Activated CD8-positive, alpha-beta memory T cell treated with anti-CD3 and anti-CD28 coated beads for 36 hours (primary cell): ENCODE results near the gene FBXL13. TPM values are rescaled to one million over a fixed set of nuclear protein-coding genes. Genes with fewer than 3 reads are reported as not detected.
"Not testable (repeated sequence)": the region's sequence is repeated elsewhere in the genome, so short reads cannot be mapped to it uniquely, and the experiment has no call there.

Source experiments
- CTCF ChIA-PET: fragments of 350-600 bp; sonication (Branson Sonifier 250); formaldehyde crosslinking; loops from one replicate; lab custom pipeline; 2021; ENCODE audit warnings: antibody characterized with exemption; lab: Charles Lee
- POLR2A ChIA-PET: fragments of 350-600 bp; sonication (Branson Sonifier 250); formaldehyde crosslinking; loops from one replicate; lab custom pipeline; 2021; ENCODE audit warnings: antibody characterized with exemption; lab: Charles Lee
- total RNA-seq, 2 experiments: library from RNA; stranded (reverse); gene quantifications; one replicate each; pipeline ENCODE4 v1.2.3, GENCODE V29; 2021

FBXL13 gene
- total RNA-seq, 2 experiments from 2014 or later, result 0.78 to 0.86 TPM

DNA sequence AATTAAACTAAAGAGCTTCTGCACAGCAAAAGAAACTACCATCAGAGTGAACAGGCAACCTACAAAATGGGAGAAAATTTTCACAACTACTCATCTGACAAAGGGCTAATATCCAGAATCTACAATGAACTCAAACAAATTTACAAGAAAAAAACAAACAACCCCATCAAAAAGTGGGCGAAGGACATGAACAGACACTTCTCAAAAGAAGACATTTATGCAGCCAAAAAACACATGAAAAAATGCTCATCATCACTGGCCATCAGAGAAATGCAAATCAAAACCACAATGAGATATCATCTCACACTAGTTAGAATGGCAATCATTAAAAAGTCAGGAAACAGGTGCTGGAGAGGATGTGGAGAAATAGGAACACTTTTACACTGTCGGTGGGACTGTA, 112.6 kb downstream of the FBXL13 start:
- POLR2A ChIA-PET, CTCF ChIA-PET: not testable (repeated sequence)

DNA sequence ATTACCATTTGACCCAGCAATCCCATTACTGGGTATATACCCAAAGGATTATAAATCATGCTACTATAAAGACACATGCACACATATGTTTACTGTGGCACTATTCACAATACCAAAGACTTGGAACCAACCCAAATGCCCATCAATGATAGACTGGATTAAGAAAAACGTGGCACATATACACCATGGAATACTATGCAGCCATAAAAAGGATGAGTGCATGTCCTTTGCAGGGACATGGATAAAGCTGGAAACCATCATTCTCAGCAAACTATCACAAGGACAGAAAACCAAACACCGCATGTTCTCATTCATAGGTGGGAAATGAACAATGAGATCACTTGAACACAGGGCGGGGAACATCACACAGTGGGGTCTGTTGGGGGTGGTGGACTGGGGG, 116.6 kb downstream of the FBXL13 start:
- CTCF ChIA-PET, POLR2A ChIA-PET: not testable (repeated sequence)

DNA sequence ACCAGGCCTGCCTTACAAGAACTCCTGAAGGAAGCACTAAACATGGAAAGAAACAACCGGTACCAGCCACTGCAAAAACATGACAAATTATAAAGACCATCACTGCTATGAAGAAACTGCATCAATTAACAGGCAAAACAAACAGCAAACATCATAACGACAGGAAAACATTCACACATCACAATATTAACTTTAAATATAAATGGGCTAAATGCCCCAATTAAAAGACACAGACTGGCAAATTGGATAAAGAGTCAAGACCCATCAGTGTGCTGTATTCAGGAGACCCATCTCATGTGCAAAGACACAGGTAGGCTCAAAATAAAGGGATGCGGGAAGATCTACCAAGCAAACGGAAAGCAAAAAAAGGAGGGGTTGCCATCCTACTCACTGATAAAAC, 120.2 kb downstream of the FBXL13 start:
- CTCF ChIA-PET, POLR2A ChIA-PET: not testable (repeated sequence)

DNA sequence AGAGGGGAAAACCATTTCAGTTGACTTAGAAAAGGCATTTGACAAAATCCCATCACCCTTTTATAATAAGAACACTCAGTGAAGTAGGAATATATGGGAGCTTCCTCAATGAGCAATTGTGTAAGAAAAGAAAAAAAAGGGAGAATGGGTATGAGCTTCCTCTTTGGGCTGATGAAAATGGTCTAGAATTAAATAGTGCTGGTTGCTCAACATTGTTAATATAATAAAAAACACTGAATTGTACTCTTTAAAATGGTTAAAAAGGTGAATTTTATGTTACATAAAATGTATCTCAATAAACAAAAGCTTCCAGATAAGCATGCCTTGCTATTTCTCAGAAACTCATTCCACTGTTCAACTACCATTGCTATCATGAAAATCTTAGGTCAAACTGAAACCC, 121.2 kb downstream of the FBXL13 start:
- POLR2A ChIA-PET, result no interaction called here

DNA sequence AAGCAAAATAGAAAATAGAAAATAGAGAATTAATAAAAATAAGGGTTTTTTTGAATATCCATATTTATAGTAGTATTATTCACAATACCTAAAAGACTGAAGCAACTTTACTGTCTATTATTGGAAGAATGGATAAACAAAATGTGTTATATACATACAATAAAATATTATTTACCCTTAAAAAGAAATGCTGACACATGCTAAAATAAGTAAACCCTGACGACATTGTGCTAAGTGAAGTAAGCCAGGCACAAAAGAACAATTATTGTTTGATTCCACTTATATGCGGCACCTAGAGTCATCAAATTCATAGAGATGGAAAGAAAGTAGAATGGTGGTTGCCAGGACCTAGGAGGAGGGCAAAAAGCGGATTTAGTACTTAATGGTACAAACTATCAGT, 122.8 kb downstream of the FBXL13 start:
- ChIA-PET POLR2A (no interaction called here), CTCF (no interaction called here)

More for the DNA sequence above, 121.2 kb downstream of the FBXL13 start:
- CTCF ChIA-PET, result no interaction called here

DNA sequence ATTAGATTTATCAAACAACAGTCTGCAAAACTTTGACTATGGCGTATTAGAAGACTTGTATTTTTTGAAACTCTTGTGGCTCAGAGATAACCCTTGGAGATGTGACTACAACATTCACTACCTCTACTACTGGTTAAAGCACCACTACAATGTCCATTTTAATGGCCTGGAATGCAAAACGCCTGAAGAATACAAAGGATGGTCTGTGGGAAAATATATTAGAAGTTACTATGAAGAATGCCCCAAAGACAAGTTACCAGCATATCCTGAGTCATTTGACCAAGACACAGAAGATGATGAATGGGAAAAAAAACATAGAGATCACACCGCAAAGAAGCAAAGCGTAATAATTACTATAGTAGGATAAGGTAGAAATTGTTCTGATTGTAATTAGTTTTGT, 130.4 kb downstream of the FBXL13 start:
- CTCF ChIA-PET, result no interaction called here

DNA sequence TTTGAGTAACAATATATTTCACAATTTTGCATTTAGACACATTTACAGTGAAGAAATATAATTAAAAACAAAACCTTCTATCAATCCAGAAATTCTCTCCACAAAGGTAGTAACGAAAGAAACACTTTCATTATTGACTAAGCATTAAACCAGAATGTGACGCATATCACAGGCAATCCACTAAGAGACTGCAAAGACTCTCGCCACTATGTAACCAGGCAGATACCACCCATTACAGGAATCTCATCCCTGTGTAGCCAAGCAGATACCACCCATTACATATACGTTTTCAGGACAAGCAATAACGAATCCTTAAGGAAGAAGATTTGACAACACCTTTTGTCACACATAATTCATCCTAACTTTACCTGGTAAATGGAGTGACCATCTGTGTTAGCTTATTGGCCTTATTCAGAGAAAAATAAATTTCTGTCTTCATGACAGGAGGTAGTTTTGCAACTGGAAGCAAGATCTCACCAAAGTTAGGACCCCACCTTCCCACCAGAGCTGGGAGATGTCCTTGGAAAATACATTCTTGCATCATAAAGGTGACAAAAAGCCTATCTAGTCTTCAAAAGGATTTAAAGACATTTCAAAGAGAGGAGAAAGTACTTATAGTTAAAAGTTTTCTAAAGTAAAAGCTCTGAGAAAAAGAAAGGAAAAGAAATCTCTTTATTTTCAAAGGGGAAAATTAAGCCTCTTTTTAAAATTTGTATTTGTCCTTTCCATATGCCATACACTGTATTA, 131.0 kb downstream of the FBXL13 start:
- POLR2A ChIA-PET, result no interaction called here
- CTCF ChIA-PET, result no interaction called here

More for the DNA sequence above, 130.4 kb downstream of the FBXL13 start:
- POLR2A ChIA-PET, result no interaction called here

DNA sequence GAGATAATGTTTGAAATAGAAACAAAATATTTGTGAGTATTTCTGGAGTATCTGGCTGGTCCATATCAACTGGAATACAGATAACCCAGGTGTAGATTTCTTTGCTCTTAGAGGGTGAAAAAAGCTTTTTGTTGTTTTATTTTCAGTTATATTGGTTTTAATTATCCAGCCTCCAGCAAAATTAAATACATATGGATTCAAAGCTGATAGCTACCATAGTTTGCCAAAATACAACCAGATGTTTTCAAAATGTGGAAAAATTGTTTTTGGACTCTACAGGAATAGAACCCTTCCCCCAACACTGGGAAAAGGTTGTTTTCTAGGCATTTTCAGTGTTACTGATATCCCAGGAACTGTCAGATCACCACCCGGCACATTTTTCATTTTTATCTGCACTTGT, 131.7 kb downstream of the FBXL13 start:
- CTCF ChIA-PET, result no interaction called here

DNA sequence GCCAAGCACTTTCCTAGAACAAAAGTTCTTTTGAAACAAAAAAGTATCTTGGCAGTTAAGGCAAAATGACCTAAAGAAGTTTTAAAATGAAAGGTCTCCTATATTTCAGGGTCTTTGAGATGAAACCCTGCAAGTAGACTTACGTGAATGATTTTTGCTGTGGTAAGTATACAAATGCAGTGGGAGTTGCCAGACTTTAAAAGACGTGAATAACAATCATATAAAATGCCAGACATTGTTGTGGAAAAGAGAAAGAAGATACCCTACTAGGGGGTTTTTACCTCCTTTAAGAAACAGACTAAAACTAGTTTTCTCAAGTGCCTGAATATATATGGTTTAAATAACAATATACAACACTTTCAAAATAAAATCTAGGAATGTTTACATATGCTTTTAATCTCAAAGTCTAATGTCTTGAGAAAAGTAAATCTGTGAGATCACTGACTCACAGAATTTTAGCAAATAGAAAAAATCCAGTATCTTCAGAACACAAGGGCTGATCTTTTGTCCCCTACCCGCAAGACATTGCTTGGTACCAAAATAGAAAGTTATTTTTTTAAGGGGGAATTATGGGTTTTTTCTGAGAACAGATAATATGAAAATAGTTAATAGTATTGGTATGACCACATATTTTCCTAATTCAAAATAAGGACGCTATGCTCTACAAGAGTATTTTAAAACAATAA, 132.3 kb downstream of the FBXL13 start:
- ChIA-PET CTCF (no interaction called here), POLR2A (no interaction called here)

More for the DNA sequence above, 131.7 kb downstream of the FBXL13 start:
- POLR2A ChIA-PET, result no interaction called here

DNA sequence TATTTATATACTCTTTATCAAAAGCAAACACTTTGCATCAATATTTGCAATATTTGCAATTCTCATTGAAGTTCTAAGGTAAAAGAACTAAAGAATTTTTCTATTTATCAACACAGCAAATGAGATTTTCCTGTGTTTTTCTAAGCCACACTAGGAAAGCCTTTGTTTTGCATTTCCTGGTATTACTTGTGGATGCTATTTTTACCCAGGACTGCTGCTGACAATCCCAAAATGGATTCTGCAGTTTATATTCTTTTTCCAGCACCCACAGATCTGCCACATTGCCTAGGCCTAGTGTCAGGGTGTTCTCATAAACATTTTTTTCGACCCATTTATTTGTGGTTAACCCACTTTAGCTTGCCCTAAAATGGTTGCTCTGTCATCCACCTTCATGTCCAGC, 135.9 kb downstream of the FBXL13 start:
- ChIA-PET CTCF (no interaction called here), POLR2A (no interaction called here)

DNA sequence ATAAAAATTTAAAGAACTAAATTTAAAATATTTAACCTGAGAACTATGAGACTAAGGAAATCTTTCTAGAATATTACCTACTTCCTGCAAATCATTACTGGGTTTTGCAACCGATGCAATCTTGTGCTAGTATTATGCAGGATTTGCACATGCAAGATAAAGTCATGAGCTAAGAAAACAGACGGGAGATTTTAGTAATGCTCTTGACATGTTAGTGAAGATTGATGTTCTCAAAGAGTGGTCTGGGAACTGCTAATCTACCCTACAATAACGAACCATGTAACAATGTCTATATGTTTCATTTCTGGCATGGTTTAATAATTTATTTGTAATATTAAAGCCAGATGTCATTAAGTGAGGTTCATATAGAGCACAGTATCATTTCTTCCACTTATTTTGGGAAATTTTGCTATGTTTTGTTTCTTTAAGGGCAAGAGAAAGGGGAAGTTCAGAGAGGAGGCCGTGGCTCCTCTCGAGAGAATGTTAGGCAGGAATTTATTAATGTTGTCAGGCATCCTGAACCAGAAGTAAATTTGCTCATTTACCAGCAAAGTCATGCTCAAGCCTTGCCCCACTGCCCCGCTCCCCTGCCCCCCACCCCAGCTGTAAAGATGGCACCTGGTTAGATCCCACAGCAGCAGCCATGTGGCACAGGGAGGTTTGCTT, 139.0 kb downstream of the FBXL13 start:
- ChIA-PET POLR2A (no interaction called here), CTCF (no interaction called here)

DNA sequence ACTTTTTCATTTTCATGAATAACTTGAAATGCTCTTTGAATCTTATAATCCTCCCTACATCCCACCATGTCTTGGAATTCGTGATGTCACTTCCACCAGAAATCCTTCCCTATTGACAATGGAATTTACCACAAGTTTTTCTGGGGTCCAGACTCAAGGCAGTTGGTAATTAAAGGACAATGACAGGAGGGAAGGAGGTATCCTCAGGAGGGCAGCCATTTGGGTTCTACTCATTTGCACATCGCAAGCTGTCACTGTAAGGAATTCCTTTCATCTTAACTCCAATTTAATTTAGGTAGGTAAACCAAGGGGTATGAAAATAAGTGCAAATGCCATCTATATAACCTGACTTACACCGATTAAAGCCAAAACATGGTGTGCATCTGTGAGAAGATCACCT, 139.9 kb downstream of the FBXL13 start:
- POLR2A ChIA-PET, result no interaction called here
- CTCF ChIA-PET, result no interaction called here

DNA sequence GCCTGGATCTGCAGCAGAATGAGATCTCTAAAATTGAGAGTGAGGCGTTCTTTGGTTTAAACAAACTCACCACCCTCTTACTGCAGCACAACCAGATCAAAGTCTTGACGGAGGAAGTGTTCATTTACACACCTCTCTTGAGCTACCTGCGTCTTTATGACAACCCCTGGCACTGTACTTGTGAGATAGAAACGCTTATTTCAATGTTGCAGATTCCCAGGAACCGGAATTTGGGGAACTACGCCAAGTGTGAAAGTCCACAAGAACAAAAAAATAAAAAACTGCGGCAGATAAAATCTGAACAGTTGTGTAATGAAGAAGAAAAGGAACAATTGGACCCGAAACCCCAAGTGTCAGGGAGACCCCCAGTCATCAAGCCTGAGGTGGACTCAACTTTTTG, 140.4 kb downstream of the FBXL13 start:
- CTCF ChIA-PET, result no interaction called here
- POLR2A ChIA-PET, result no interaction called here

DNA sequence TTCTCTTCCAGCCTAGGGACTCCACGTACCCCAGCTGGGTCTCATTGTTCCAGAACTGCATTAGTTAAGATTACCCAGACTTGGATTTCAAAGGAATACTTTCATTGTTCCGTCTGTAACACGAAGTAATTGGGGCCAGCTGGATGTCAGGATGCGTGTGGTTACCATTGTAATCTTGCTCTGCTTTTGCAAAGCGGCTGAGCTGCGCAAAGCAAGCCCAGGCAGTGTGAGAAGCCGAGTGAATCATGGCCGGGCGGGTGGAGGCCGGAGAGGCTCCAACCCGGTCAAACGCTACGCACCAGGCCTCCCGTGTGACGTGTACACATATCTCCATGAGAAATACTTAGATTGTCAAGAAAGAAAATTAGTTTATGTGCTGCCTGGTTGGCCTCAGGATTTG, 140.8 kb downstream of the FBXL13 start:
- CTCF ChIA-PET, result interaction anchor here (0.6 kb wide), 1 partner anchor 503 kb away, joined by 3 read pairs; no protein-coding TSS in a partner anchor
- POLR2A ChIA-PET, result no interaction called here

DNA sequence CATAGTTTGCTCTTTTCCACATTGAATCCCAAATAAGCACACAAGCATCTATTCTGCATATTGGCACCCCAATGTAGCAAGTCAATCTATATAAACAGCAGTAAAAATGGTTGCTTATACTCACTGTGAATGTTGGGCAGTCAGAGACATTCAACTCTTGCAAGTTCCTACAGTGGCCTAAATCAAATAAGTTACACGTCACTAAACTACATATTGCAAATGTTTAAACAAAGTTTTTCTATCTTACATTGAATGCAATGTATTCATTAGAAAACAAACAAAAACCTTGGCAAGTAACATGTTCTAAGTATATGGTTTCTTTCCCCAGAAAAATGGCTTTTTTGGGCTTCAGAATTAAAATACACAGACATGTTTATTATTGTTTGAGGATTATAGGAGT, 142.8 kb downstream of the FBXL13 start:
- ChIA-PET POLR2A (no interaction called here), CTCF (no interaction called here)

DNA sequence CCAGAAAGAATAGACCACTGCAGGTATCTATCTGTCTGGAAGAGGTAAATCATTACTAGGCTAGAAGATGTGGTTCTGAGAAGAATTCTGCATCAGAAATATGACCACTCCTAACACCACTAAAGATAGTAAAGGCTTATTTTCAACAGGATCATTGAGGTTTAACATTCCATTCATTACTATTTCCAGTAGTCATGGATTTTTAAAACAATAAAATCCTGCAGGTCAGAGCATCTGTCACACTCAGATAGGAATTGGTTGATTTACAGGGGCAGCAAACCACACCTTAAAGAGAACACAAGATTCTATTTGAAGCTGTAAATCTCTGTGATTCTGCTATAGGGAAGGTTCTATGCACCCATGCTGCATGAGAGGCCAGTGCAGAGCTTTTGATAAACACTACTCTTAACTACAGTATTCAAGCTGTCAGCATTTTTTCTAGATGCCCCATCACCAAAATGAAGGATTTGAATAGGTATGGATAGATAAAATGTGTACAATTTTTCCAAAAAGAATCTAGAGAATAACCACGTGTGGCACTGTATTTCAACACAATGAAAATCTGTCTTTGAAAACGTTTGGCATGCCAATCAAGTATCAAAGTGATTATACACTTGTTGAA, 147.2 kb downstream of the FBXL13 start:
- CTCF ChIA-PET, result no interaction called here
- POLR2A ChIA-PET, result no interaction called here

DNA sequence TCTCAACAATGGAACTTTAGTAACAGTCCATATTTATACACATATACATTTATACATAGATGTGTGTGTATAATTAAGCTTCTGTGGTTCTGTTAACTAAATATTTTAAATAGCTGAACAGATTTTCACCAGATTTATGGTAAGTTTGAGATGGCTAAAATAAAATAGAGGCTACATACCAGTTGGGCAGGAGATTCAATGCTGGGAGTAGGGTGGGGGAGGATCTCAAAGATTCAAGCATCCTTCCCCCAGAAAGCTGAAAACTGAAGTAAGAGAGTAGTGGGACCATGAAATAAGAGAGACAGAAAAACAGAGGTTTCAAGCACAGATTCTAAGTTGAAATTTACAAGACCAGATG, 147.8 kb downstream of the FBXL13 start:
- ChIA-PET POLR2A (no interaction called here), CTCF (no interaction called here)

DNA sequence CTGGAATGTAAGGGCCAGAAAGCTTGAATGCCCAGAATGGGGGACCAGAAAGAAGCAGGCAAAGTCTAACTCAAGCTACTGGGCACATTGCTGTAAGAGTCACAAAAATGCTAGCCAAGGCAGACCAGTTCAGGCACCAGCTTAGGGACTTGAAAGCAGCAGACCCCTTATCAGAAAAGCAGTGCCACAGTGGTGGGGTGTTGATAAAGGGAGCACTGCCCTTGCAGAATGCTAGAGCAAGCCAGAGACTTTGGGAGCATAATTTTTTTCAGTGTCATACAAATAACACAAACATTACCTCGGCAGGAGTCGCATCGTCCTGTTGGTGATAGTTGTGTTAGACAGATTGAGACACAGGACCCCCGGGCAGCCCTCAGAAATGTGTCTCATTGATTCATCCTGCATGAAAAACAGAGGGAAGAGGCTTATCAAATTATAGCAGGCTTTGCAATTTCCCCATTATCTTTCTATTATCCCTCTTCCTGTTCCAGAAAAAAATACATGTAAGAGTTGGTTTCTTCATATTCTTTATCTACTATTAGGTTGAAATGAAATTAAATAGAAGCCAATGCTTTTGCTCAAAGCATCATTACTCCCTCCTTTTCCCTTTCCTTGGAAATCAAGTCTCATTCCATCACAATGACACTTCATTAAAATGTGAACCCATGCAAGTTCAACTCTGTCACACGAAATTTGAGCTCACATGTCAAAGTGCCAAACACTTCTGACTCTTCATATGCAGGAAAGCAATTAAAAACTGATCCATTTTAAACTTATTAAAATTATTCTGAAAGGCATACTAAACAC, 148.4 kb downstream of the FBXL13 start:
- POLR2A ChIA-PET, result no interaction called here
- CTCF ChIA-PET, result no interaction called here

DNA sequence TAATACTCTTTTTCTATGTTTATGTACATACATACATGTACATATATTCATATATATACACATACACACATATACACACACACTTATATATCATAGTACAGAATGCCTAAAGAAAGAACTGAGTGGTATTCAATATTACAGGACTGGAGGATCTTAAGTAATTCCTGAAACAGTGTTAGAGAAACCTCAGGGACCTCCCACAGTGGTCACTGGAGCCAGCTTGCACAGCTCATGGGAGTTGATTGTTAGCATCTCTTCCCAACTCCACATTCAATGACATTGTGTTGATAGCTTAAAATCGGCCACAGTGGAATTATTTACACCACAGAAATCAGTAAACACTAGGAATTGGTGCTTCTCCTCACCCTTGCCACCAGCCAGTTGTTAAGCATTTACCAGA, 155.8 kb downstream of the FBXL13 start:
- POLR2A ChIA-PET, result no interaction called here
- CTCF ChIA-PET, result interaction anchor here (0.6 kb wide), 1 partner anchor 8 kb away, joined by 3 read pairs; no protein-coding TSS in a partner anchor
